A673 (cell line): Measurements from ENCODE around the gene CIB2. TPM values are rescaled to one million over a fixed set of nuclear protein-coding genes. Genes with fewer than 3 reads are reported as not detected.

Experiments
- BruUV-seq: library from RNA; stranded (reverse); fragments of 400-500 nt; replicated peaks from 2 replicates; lab custom pipeline; 2021; lab: Mats Ljungman, UMichigan
- CTCF ChIA-PET: fragments of 300-600 bp; sonication (Branson Sonifier 250); formaldehyde crosslinking; loops from one replicate; lab custom pipeline; 2022; ENCODE audit warnings: antibody characterized with exemption; lab: Charles Lee
- POLR2A ChIA-PET: fragments of 300-600 bp; sonication (Branson Sonifier 250); formaldehyde crosslinking; loops from one replicate; lab custom pipeline; 2022; ENCODE audit warnings: antibody characterized with exemption; ENCODE audit not compliant: low non-redundant PET; lab: Charles Lee
- DNase-seq: peaks from one replicate; pipeline ENCODE4 v3.0.0-alpha.2; 2015; ENCODE audit warnings: low spot score
- H3K27ac ChIP-seq: fragments of 200-600 bp; sonication (generic); 2 replicates; pipeline ENCODE4 v1.5.1; 2016; ENCODE audit warnings: mixed run types, low read depth, mild to moderate bottlenecking, mixed read lengths, antibody characterized with exemption, low read length; ENCODE audit not compliant: poor library complexity, severe bottlenecking
- H3K27me3 ChIP-seq: fragments of 200-600 bp; sonication (generic); replicated peaks from 2 replicates; pipeline ENCODE4 v1.6.1; 2017; ENCODE audit warnings: mixed run types, low read depth, mild to moderate bottlenecking, mixed read lengths, antibody characterized with exemption, low read length; ENCODE audit not compliant: insufficient read depth, poor library complexity
- H3K36me3 ChIP-seq: fragments of 200-600 bp; sonication (generic); 2 replicates; pipeline ENCODE4 v1.6.1; 2016; ENCODE audit warnings: mixed run types, mild to moderate bottlenecking, mixed read lengths, antibody characterized with exemption, low read length; ENCODE audit not compliant: insufficient read depth, poor library complexity, severe bottlenecking
- H3K4me1 ChIP-seq: fragments of 200-600 bp; sonication (generic); 2 replicates; pipeline ENCODE4 v1.6.1; 2017; ENCODE audit warnings: mixed run types, mild to moderate bottlenecking, mixed read lengths, antibody characterized with exemption, low read length; ENCODE audit not compliant: insufficient read depth, poor library complexity, severe bottlenecking
- H3K4me3 ChIP-seq: fragments of 200-600 bp; sonication (generic); 2 replicates; pipeline ENCODE4 v1.5.1; 2016; ENCODE audit warnings: low read depth, mixed run types, mild to moderate bottlenecking, mixed read lengths, low read length; ENCODE audit not compliant: poor library complexity, severe bottlenecking
- H3K9me3 ChIP-seq: fragments of 200-600 bp; sonication (generic); 2 replicates; pipeline ENCODE4 v1.6.1; 2016; ENCODE audit warnings: mixed run types, low read depth, mild to moderate bottlenecking, mixed read lengths, antibody characterized with exemption, low read length; ENCODE audit not compliant: poor library complexity, severe bottlenecking
- CTCF ChIP-seq: fragments of 300-800, 200-600 bp; sonication (generic); conservative IDR thresholded peaks from 2 replicates; pipeline ENCODE4 v1.5.1; 2017; ENCODE audit warnings: low read depth, mild to moderate bottlenecking, antibody characterized with exemption, low read length, moderate library complexity, mixed read lengths
- EZH2 ChIP-seq: fragments of 200-600 bp; sonication (generic); IDR thresholded peaks from 2 replicates; pipeline ENCODE4 v1.6.1; 2017; ENCODE audit warnings: borderline replicate concordance, low read depth, mild to moderate bottlenecking, mixed read lengths, antibody characterized with exemption, low read length; ENCODE audit not compliant: poor library complexity, severe bottlenecking
- intact Hi-C: fragments of 100-400 bp; cut with micrococcal nuclease; formaldehyde crosslinking; loops from one replicate; pipeline ENCODE4 v1.10.0; 2022; ENCODE audit not compliant: unreplicated experiment
- total RNA-seq: library from RNA; stranded (reverse); gene quantifications from 2 replicates; pipeline ENCODE4 v1.2.3, GENCODE V29; 2021

Gene CIB2
- total RNA-seq, 1 experiment from 2014 or later: 2.1 TPM

GRCh38 chr15:78090422-78091063 lies 40.7 kb downstream of the CIB2 start:
- no peaks in the 10 kb centered on the region for H3K27me3 ChIP-seq
- ChIA-PET CTCF (interaction anchor here (0.6 kb wide), 1 partner anchor 34 kb away, joined by 3 read pairs; no protein-coding TSS in a partner anchor), POLR2A (interaction anchor here (0.6 kb wide), 1 partner anchor 30 kb away, joined by 3 read pairs; no protein-coding TSS in a partner anchor)
- H3K36me3 ChIP-seq: no peaks in the 10 kb centered on the region
- DNase-seq: no peak
- no TSS peak for BruUV-seq
- no peak overlapping the region for H3K4me3 ChIP-seq
- TF ChIP-seq CTCF: no peak
- TF ChIP-seq EZH2: no peak
- intact Hi-C loops: no loop called here
- no peaks in the 10 kb centered on the region for H3K9me3 ChIP-seq
- no peak overlapping the region for H3K27ac ChIP-seq
- peaks cover 13% of the 10 kb centered on the region for H3K4me1 ChIP-seq

- no peak overlapping the region for H3K4me3 ChIP-seq
- no peak for TF ChIP-seq CTCF
- TF ChIP-seq EZH2: no peak
- no peaks in the 10 kb centered on the region for H3K27me3 ChIP-seq
- no TSS peak for BruUV-seq
- POLR2A ChIA-PET: no interaction called here
- H3K4me1 ChIP-seq: peaks cover 21% of the 10 kb centered on the region
- no peaks in the 10 kb centered on the region for H3K36me3 ChIP-seq
- intact Hi-C loops: no loop called here
- no peak overlapping the region for H3K27ac ChIP-seq
- no peak for DNase-seq
- no peaks in the 10 kb centered on the region for H3K9me3 ChIP-seq
- CTCF ChIA-PET: no interaction called here
Measured at GRCh38 chr15:78088773-78089080, 42.5 kb downstream of the CIB2 start.

GRCh38 chr15:78087951-78088772 lies 43.1 kb downstream of the CIB2 start:
- Histone ChIP-seq H3K9me3 (no peaks in the 10 kb centered on the region), H3K4me1 (peaks cover 21% of the 10 kb centered on the region), H3K27me3 (no peaks in the 10 kb centered on the region), H3K4me3 (no peak overlapping the region), H3K36me3 (no peaks in the 10 kb centered on the region), H3K27ac (no peak overlapping the region)
- CTCF ChIA-PET: no interaction called here
- DNase-seq: no peak
- POLR2A ChIA-PET: no interaction called here
- intact Hi-C loops: no loop called here
- BruUV-seq: no TSS peak
- TF ChIP-seq EZH2: no peak
- TF ChIP-seq CTCF: no peak
